ENCODE results near the gene SPOCK1.

SPOCK1 gene

DNA sequence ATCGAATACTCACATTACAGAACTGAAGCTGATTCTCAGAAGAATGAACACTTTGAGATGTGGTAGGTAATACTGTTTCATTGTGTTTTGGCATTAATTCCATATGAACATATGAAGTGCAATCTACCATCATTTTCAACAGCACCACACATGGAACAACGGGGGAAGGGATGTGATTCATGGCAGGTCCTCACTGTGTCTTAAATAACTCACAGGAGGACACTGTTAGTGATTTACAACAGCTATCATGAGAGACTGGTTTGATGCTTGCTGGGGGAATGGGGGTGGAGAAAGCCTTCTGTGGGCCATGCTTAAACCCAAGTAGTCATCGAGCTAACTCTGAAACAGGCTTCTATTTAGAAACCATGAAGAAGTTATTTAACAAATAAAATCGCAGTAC, 232.9 kb downstream of the SPOCK1 start:
- TF ChIP-seq, protein P1, sequence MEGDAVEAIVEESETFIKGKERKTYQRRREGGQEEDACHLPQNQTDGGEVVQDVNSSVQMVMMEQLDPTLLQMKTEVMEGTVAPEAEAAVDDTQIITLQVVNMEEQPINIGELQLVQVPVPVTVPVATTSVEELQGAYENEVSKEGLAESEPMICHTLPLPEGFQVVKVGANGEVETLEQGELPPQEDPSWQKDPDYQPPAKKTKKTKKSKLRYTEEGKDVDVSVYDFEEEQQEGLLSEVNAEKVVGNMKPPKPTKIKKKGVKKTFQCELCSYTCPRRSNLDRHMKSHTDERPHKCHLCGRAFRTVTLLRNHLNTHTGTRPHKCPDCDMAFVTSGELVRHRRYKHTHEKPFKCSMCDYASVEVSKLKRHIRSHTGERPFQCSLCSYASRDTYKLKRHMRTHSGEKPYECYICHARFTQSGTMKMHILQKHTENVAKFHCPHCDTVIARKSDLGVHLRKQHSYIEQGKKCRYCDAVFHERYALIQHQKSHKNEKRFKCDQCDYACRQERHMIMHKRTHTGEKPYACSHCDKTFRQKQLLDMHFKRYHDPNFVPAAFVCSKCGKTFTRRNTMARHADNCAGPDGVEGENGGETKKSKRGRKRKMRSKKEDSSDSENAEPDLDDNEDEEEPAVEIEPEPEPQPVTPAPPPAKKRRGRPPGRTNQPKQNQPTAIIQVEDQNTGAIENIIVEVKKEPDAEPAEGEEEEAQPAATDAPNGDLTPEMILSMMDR (IDR thresholded peaks at IDR 0.05): no peak

DNA sequence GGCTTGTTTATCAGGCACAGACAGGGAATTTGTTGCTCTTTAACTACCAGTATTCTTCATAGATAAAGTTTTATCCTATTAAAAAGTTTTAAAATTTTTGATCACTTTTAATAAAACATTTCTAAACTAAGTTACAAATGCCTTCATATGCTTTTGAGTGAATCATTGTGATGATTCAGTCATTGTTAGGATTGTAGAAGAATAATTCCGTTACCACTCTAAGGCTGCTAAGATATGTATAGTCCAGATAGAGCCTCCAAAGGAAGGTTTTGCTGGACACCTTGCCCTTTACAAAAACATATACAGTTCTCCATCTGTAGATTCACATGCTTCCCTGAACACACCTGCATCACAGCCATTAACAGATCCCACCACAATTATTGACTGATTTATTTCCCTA, 233.7 kb downstream of the SPOCK1 start:
- TF ChIP-seq, protein P1 (IDR thresholded peaks at IDR 0.05): no peak

DNA sequence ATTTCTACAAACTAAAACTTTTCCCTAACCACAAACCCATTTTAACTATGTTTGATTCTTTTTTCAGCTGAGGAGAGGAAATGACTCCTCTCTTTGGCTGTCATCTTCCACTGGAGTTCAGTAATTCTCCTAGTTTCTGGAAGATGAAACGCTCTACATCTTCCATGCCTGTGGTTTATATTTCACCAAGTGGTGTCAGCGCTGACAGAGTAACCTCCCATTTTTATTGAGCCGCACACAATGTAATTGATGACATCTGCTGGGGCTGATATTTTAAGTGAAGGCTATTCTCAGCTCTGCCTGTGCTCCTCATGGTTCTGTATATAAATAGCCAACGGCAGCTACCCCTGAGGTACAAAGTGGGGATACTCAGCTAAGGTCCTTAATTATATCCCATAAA, 234.6 kb downstream of the SPOCK1 start:
- TF ChIP-seq, protein P1 (IDR thresholded peaks at IDR 0.05): no peak

DNA sequence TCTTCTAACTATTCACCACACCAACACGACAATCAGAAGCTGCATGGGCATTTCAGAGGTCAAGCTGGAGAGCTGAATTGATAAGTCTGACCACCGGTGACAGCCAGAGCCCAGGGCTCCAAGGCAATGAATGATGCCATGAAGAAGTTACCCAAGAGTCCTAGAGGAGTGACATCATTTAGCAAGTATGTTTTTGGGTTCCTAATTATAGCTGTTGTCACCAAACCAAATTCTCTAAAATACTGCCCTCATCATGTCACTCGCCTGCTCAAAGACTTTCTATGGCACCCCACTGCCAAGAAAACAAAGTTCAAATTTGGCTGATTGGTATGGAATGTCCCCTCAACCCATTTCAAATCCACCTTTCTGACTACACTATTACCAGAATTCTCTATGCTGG, 235.1 kb downstream of the SPOCK1 start:
- TF ChIP-seq, protein P1 (IDR thresholded peaks at IDR 0.05): no peak

GRCh38 chr5:137263371-137264005, 235.6 kb downstream of the SPOCK1 start:
- TF ChIP-seq, protein P1 (IDR thresholded peaks at IDR 0.05): no peak

DNA sequence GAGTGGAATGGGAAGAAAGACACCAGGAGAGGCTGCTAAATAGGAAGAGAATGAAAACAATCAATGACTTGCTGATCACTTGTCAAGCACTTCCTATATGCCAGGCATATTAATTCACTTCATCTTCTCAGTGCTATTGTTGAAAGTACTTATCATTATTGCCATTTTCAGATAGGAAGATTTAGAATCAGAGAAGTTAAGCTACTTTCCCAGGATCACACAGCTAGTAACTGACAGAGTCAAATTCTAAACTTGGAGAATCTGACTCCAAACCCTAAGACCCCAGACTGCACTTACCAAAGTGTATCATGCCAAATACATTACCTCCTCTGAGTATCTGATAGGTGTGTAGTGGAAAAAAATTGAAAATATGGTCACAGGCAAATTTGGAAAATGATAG, 236.3 kb downstream of the SPOCK1 start:
- TF ChIP-seq, protein P1 (IDR thresholded peaks at IDR 0.05): no peak

DNA sequence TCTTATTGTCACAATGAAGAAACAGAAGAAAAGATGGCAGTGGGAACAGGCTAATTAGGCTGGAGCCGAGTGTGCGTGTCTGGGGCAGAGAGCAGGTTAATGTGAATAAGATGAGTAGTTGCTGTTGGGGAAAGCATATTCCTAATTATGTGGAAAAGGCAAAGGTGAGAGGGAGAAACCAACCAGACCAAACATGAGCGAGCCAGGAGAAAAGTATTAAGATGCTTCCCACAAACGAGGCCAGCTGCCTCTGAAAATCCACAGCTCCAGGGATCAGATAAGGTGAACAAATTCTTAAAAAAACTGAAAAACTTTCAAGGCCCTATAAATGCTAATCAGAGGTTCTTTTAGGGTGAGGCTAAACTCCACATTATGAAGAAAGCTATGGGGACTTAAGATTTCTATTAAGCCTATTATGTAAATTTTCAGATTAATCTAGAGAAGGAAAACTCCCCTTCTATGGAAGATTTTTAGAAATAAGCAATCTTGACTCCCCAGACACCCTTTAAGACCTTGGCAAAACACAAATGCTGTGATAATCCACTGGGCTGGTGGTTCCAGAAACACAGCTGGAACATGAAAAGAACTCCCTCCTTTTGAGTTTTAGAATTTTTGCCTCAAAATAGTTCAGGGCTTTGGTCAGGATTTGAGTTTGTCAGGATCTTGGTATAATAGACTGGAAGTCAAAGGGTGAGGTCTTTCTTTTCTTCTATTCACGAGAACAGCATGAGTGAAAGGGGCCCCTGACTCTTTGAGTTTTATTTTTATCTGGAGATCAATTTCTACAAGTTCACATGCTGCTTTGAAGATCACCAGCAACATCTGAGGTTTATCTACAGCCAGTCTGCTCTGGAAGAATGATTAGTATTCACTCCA, 238.1 kb downstream of the SPOCK1 start:
- TF ChIP-seq, protein P1 (IDR thresholded peaks at IDR 0.05): no peak
